ENCODE results near the gene FRY. TPM values are rescaled to one million over a fixed set of nuclear protein-coding genes. Genes with fewer than 3 reads are reported as not detected.
A peak's percentile ranks its signal among the peaks of the same experiment; 100 is the strongest.

FRY gene
- total RNA-seq, 1 experiment from 2014 or later = 5.3 TPM

DNA sequence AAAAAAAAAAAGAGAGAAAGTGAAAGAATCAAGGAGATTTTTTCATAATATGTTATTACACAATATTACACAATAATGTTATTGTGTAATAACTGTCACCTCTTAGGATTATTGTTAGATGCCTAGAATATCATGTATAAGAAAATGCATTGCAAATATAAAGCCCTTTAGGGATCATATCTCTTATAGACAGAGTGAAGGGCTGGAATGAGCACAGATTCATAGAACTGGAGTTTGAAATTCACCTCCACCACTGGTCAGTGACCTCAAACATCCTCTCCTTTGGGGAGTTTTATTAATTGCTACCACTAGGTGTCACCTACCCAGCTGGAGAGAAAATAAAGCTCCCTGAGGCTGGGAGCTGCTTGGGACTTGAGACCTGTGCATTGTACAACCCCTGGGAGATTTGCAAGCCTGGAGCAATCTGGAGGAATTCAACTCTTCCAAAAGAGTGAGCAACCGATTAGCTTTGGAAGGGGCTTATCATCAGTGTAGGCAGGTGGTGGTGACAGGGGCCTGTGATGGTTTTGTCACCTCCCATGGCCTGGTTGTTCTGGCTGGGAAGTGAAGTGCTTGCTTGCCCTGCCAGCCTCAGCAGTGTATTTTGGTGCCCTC is 30.3 kb upstream of the FRY start:
- H3K4me1 Mint-ChIP-seq = no peaks in the 10 kb centered on the region
- TF ChIP-seq ZNF396 (CRISPR knock-in tag; IDR thresholded peaks at IDR 0.05; ENCODE audit: borderline replicate concordance) (no peak), TEAD4 (CRISPR knock-in tag; IDR thresholded peaks at IDR 0.05) (no peak), FOXK1 (CRISPR knock-in tag; IDR thresholded peaks at IDR 0.05) (no peak)
- TF ChIP-seq, protein P1, sequence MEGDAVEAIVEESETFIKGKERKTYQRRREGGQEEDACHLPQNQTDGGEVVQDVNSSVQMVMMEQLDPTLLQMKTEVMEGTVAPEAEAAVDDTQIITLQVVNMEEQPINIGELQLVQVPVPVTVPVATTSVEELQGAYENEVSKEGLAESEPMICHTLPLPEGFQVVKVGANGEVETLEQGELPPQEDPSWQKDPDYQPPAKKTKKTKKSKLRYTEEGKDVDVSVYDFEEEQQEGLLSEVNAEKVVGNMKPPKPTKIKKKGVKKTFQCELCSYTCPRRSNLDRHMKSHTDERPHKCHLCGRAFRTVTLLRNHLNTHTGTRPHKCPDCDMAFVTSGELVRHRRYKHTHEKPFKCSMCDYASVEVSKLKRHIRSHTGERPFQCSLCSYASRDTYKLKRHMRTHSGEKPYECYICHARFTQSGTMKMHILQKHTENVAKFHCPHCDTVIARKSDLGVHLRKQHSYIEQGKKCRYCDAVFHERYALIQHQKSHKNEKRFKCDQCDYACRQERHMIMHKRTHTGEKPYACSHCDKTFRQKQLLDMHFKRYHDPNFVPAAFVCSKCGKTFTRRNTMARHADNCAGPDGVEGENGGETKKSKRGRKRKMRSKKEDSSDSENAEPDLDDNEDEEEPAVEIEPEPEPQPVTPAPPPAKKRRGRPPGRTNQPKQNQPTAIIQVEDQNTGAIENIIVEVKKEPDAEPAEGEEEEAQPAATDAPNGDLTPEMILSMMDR (IDR thresholded peaks at IDR 0.05) = 0 out of 2 replicates have a peak, but pooled peaks have one; percentile 30
- ChIA-PET POLR2A (no interaction called here), CTCF (interaction anchor here (0.6 to 1.6 kb wide), 15 partner anchors 9 to 426 kb away, joined by 3 to 10 read pairs (median 4); partner anchors contain the start of gene N4BP2L1)
- H3K27ac Mint-ChIP-seq = no peak overlapping the region
- peak; percentile 19 for DNase-seq (ENCODE audit: low spot score)
- H3K36me3 Mint-ChIP-seq = peaks cover 10% of the 10 kb centered on the region
- no peaks in the 10 kb centered on the region for H3K27me3 Mint-ChIP-seq (ENCODE audit: low read depth)
- H3K4me3 Mint-ChIP-seq = no peak overlapping the region
- H3K9me3 Mint-ChIP-seq = peaks cover 9% of the 10 kb centered on the region; the same call in 1 of the 2 replicates
- ATAC-seq = peak; percentile 86

DNA sequence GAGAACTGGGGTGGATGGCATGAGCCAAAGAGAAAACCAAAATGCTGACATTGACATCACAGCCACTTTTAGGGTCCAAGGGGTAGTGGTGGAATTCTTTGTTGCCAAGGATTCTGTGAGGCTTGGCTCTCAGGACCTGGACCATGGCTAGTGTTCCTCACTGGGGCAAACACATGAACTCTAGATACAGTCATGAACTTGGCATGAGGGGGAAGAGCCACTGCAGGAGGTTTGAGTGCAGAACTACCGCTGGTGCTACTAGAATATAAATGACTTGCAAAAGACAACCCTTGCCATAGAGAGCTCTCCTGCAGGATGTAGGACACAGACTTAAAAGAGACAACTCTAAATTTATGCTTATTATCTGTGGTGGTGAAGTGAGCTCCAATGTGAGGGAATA is 29.8 kb upstream of the FRY start:
- no peak for ATAC-seq
- no peaks in the 10 kb centered on the region for H3K27me3 Mint-ChIP-seq (ENCODE audit: low read depth)
- POLR2A ChIA-PET = no interaction called here
- no peaks in the 10 kb centered on the region for H3K4me1 Mint-ChIP-seq
- H3K27ac Mint-ChIP-seq = no peak overlapping the region
- TF ChIP-seq, protein P2, sequence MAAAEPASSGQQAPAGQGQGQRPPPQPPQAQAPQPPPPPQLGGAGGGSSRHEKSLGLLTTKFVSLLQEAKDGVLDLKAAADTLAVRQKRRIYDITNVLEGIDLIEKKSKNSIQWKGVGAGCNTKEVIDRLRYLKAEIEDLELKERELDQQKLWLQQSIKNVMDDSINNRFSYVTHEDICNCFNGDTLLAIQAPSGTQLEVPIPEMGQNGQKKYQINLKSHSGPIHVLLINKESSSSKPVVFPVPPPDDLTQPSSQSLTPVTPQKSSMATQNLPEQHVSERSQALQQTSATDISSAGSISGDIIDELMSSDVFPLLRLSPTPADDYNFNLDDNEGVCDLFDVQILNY (CRISPR knock-in tag; IDR thresholded peaks at IDR 0.05) = no peak
- no peak for TF ChIP-seq ZNF423 (CRISPR knock-in tag; IDR thresholded peaks at IDR 0.05)
- TF ChIP-seq, protein P3, sequence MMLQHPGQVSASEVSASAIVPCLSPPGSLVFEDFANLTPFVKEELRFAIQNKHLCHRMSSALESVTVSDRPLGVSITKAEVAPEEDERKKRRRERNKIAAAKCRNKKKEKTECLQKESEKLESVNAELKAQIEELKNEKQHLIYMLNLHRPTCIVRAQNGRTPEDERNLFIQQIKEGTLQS (CRISPR knock-in tag; conservative IDR thresholded peaks at IDR 0.05) = no peak
- no peak for TF ChIP-seq FOXK1 (CRISPR knock-in tag; IDR thresholded peaks at IDR 0.05)
- TF ChIP-seq, protein P1 (IDR thresholded peaks at IDR 0.05) = no peak
- no peak for TF ChIP-seq ZNF671 (CRISPR knock-in tag; IDR thresholded peaks at IDR 0.05)
- TF ChIP-seq, protein P4, sequence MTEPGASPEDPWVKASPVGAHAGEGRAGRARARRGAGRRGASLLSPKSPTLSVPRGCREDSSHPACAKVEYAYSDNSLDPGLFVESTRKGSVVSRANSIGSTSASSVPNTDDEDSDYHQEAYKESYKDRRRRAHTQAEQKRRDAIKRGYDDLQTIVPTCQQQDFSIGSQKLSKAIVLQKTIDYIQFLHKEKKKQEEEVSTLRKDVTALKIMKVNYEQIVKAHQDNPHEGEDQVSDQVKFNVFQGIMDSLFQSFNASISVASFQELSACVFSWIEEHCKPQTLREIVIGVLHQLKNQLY (CRISPR knock-in tag; IDR thresholded peaks at IDR 0.05) = no peak
- TF ChIP-seq FOXJ3 (CRISPR knock-in tag; IDR thresholded peaks at IDR 0.05; ENCODE audit: borderline replicate concordance) = no peak
- TF ChIP-seq, protein P5, sequence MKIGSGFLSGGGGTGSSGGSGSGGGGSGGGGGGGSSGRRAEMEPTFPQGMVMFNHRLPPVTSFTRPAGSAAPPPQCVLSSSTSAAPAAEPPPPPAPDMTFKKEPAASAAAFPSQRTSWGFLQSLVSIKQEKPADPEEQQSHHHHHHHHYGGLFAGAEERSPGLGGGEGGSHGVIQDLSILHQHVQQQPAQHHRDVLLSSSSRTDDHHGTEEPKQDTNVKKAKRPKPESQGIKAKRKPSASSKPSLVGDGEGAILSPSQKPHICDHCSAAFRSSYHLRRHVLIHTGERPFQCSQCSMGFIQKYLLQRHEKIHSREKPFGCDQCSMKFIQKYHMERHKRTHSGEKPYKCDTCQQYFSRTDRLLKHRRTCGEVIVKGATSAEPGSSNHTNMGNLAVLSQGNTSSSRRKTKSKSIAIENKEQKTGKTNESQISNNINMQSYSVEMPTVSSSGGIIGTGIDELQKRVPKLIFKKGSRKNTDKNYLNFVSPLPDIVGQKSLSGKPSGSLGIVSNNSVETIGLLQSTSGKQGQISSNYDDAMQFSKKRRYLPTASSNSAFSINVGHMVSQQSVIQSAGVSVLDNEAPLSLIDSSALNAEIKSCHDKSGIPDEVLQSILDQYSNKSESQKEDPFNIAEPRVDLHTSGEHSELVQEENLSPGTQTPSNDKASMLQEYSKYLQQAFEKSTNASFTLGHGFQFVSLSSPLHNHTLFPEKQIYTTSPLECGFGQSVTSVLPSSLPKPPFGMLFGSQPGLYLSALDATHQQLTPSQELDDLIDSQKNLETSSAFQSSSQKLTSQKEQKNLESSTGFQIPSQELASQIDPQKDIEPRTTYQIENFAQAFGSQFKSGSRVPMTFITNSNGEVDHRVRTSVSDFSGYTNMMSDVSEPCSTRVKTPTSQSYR (CRISPR knock-in tag; IDR thresholded peaks at IDR 0.05) = no peak
- TF ChIP-seq IRF2 (CRISPR knock-in tag; IDR thresholded peaks at IDR 0.05; ENCODE audit: borderline replicate concordance, low read depth) = no peak
- no peak for TF ChIP-seq ZNF121 (CRISPR knock-in tag; IDR thresholded peaks at IDR 0.05)
- TF ChIP-seq, protein P6, sequence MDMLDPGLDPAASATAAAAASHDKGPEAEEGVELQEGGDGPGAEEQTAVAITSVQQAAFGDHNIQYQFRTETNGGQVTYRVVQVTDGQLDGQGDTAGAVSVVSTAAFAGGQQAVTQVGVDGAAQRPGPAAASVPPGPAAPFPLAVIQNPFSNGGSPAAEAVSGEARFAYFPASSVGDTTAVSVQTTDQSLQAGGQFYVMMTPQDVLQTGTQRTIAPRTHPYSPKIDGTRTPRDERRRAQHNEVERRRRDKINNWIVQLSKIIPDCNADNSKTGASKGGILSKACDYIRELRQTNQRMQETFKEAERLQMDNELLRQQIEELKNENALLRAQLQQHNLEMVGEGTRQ (CRISPR knock-in tag; IDR thresholded peaks at IDR 0.05) = no peak
- TF ChIP-seq, protein P7, sequence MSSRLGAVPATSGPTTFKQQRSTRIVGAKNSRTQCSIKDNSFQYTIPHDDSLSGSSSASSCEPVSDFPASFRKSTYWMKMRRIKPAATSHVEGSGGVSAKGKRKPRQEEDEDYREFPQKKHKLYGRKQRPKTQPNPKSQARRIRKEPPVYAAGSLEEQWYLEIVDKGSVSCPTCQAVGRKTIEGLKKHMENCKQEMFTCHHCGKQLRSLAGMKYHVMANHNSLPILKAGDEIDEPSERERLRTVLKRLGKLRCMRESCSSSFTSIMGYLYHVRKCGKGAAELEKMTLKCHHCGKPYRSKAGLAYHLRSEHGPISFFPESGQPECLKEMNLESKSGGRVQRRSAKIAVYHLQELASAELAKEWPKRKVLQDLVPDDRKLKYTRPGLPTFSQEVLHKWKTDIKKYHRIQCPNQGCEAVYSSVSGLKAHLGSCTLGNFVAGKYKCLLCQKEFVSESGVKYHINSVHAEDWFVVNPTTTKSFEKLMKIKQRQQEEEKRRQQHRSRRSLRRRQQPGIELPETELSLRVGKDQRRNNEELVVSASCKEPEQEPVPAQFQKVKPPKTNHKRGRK (CRISPR knock-in tag; IDR thresholded peaks at IDR 0.05; ENCODE audit: borderline replicate concordance) = no peak
- TF ChIP-seq JUN (CRISPR knock-in tag; IDR thresholded peaks at IDR 0.05) = no peak
- no peak for DNase-seq (ENCODE audit: low spot score)
- no peak overlapping the region for H3K4me3 Mint-ChIP-seq
- H3K36me3 Mint-ChIP-seq = peaks cover 10% of the 10 kb centered on the region
- CTCF ChIA-PET = interaction anchor here (0.6 to 1.6 kb wide), 15 partner anchors 8 to 426 kb away, joined by 3 to 10 read pairs (median 4); partner anchors contain the start of gene N4BP2L1
- peaks cover 9% of the 10 kb centered on the region; the same call in 1 of the 2 replicates for H3K9me3 Mint-ChIP-seq

Measured in WTC11 (cell line).